ENCODE data around the gene ADCK1. TPM values are rescaled to one million over a fixed set of nuclear protein-coding genes. Genes with fewer than 3 reads are reported as not detected.

The ADCK1 gene
- total and polyA plus RNA-seq, 9 of the 15 experiments (the other 6 are each of a cell fraction or from before 2014, with no cell fraction given) = 2.8 to 8.9 (median 4.3) TPM

GRCh38 chr14:77923131-77923936, 123.4 kb downstream of the ADCK1 start (continued):
- TF ChIP-seq HNRNPL (IDR thresholded peaks at IDR 0.05; ENCODE audit: low read depth, low read length) (no peak), PHTF2 (CRISPR knock-in tag; IDR thresholded peaks at IDR 0.05) (no peak), NFE2L1 (tag; IDR thresholded peaks at IDR 0.05; ENCODE audit: borderline replicate concordance, low read depth) (no peak), ELF4 (CRISPR knock-in tag; IDR thresholded peaks at IDR 0.05) (no peak), MECOM (CRISPR knock-in tag; IDR thresholded peaks at IDR 0.05) (peak; percentile 84), SMAD4 (CRISPR knock-in tag; conservative IDR thresholded peaks at IDR 0.05) (peak; percentile 55; the same call in 1 of the 2 replicates), GTF2E2 (tag; IDR thresholded peaks at IDR 0.05) (no peak), CBX3 (IDR thresholded peaks at IDR 0.05; ENCODE audit: borderline replicate concordance in 1 of 2, low read length in 2 of 2) (peak in 1 of 2 experiments; percentile 13; a peak in 1 of 3 replicates), RBM25 (IDR thresholded peaks at IDR 0.05; ENCODE audit: low read depth, low read length, severe bottlenecking) (peak; percentile 78), EP300 (IDR thresholded peaks at IDR 0.05; ENCODE audit: low read length) (peak; percentile 79), CBFA2T2 (conservative IDR thresholded peaks at IDR 0.05) (peak; percentile 48; the same call in 1 of the 2 replicates), ADNP (tag; IDR thresholded peaks at IDR 0.05) (peak; percentile 90), PHF20 (IDR thresholded peaks at IDR 0.05; ENCODE audit: partially characterized antibody) (peak; percentile 56), ZNF24 (IDR thresholded peaks at IDR 0.05) (peak; percentile 92), MEIS2 (IDR thresholded peaks at IDR 0.05; ENCODE audit: partially characterized antibody) (peak; percentile 100), GATA2 (CRISPR knock-in tag; IDR thresholded peaks at IDR 0.05) (peak; percentile 48; the same call in 1 of the 2 replicates), GTF2B (IDR thresholded peaks at IDR 0.05; ENCODE audit: extremely low read depth, insufficient read length) (no peak), LEF1 (IDR thresholded peaks at IDR 0.05) (peak; percentile 79), TGIF2 (CRISPR knock-in tag; IDR thresholded peaks at IDR 0.05) (no peak), MCM7 (IDR thresholded peaks at IDR 0.05) (no peak), PBX2 (CRISPR knock-in tag; IDR thresholded peaks at IDR 0.05; ENCODE audit: low read depth) (peak; percentile 77), PBX2 (tag; conservative IDR thresholded peaks at IDR 0.05; ENCODE audit: low read depth) (peak; percentile 99)
- TF ChIP-seq, protein P1, sequence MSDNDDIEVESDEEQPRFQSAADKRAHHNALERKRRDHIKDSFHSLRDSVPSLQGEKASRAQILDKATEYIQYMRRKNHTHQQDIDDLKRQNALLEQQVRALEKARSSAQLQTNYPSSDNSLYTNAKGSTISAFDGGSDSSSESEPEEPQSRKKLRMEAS (CRISPR knock-in tag; IDR thresholded peaks at IDR 0.05) = 0 out of 2 replicates have a peak, but pooled peaks have one; percentile 14
- TF ChIP-seq, protein P2, sequence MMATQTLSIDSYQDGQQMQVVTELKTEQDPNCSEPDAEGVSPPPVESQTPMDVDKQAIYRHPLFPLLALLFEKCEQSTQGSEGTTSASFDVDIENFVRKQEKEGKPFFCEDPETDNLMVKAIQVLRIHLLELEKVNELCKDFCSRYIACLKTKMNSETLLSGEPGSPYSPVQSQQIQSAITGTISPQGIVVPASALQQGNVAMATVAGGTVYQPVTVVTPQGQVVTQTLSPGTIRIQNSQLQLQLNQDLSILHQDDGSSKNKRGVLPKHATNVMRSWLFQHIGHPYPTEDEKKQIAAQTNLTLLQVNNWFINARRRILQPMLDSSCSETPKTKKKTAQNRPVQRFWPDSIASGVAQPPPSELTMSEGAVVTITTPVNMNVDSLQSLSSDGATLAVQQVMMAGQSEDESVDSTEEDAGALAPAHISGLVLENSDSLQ (IDR thresholded peaks at IDR 0.05) = peak; percentile 98

All from K562 (cell line).